Activated CD4-positive, alpha-beta memory T cell treated with anti-CD3 and anti-CD28 coated beads, Interleukin-2, amount 10 ng/mL, durations not matched to agents 7 days and 5 days (primary cell): ENCODE measurements around the gene LDLRAD4. TPM values are rescaled to one million over a fixed set of nuclear protein-coding genes. Genes with fewer than 3 reads are reported as not detected.

Experiments
- CTCF ChIA-PET: fragments of 350-600 bp; sonication (Branson Sonifier 250); formaldehyde crosslinking; loops from one replicate; lab custom pipeline; 2021; ENCODE audit warnings: antibody characterized with exemption, inconsistent platforms; lab: Charles Lee
- POLR2A ChIA-PET: fragments of 350-600 bp; sonication (Branson Sonifier 250); formaldehyde crosslinking; loops from one replicate; lab custom pipeline; 2021; ENCODE audit warnings: antibody characterized with exemption; lab: Charles Lee
- DNase-seq: peaks from one replicate; pipeline ENCODE4 v3.0.0-alpha.2; 2020
- H3K27ac Mint-ChIP-seq: one replicate; pipeline ENCODE4 v1.8.0; 2021; ENCODE audit warnings: mild to moderate bottlenecking, mixed read lengths
- H3K27me3 Mint-ChIP-seq: one replicate; pipeline ENCODE4 v1.8.0; 2021; ENCODE audit warnings: mixed read lengths
- H3K36me3 Mint-ChIP-seq: one replicate; pipeline ENCODE4 v1.8.0; 2021; ENCODE audit warnings: low read depth, mixed read lengths
- H3K4me1 Mint-ChIP-seq: one replicate; pipeline ENCODE4 v1.8.0; 2021; ENCODE audit warnings: mixed read lengths
- H3K4me3 Mint-ChIP-seq: one replicate; pipeline ENCODE4 v1.8.0; 2021; ENCODE audit warnings: mild to moderate bottlenecking, mixed read lengths
- H3K9me3 Mint-ChIP-seq: one replicate; pipeline ENCODE4 v1.8.0; 2021; ENCODE audit warnings: mixed read lengths
- total RNA-seq, 2 experiments: library from RNA; stranded (reverse); gene quantifications; one replicate each; pipeline ENCODE4 v1.2.3, GENCODE V29; 2021

The LDLRAD4 gene
- total RNA-seq, 2 experiments from 2014 or later = 19.1 to 22.4 TPM

GRCh38 chr18:13583576-13584550 is 365.3 kb downstream of the LDLRAD4 start:
- Mint-ChIP-seq H3K9me3 (no peaks in the 10 kb centered on the region), H3K36me3 (peaks cover 8% of the 10 kb centered on the region), H3K4me3 (no peak overlapping the region), H3K4me1 (peaks cover 61% of the 10 kb centered on the region), H3K27me3 (no peaks in the 10 kb centered on the region), H3K27ac (no peak overlapping the region)
- DNase-seq = no peak
- POLR2A ChIA-PET = interaction anchor here (4.4 to 7.8 kb wide), 2 partner anchors 26 to 30 kb away, joined by 27 to 76 read pairs; no protein-coding TSS in a partner anchor
- CTCF ChIA-PET = no interaction called here

GRCh38 chr18:13584825-13585224 is 366.3 kb downstream of the LDLRAD4 start:
- H3K4me1 Mint-ChIP-seq = peaks cover 63% of the 10 kb centered on the region
- POLR2A ChIA-PET = interaction anchor here (0.9 to 4.4 kb wide), 3 partner anchors 14 to 25 kb away, joined by 3 to 27 read pairs (median 6); no protein-coding TSS in a partner anchor
- H3K27ac Mint-ChIP-seq = no peak overlapping the region

GRCh38 chr18:13585379-13586153 is 367.0 kb downstream of the LDLRAD4 start:
- POLR2A ChIA-PET = interaction anchor here (0.6 to 4.4 kb wide), 7 partner anchors 8 to 573 kb away, joined by 3 to 27 read pairs (median 6); no protein-coding TSS in a partner anchor
- no peaks in the 10 kb centered on the region for H3K9me3 Mint-ChIP-seq
- peaks cover 8% of the 10 kb centered on the region for H3K36me3 Mint-ChIP-seq
- DNase-seq = no peak
- H3K4me1 Mint-ChIP-seq = peaks cover 62% of the 10 kb centered on the region
- CTCF ChIA-PET = interaction anchor here (0.8 to 1.1 kb wide), 3 partner anchors 18 to 28 kb away, joined by 3 to 4 read pairs (median 3); no protein-coding TSS in a partner anchor
- H3K4me3 Mint-ChIP-seq = no peak overlapping the region
- H3K27ac Mint-ChIP-seq = peak overlapping the region; percentile 1
- H3K27me3 Mint-ChIP-seq = no peaks in the 10 kb centered on the region

More at GRCh38 chr18:13584825-13585224, 366.3 kb downstream of the LDLRAD4 start:
- DNase-seq = no peak
- Mint-ChIP-seq H3K36me3 (peaks cover 8% of the 10 kb centered on the region), H3K27me3 (no peaks in the 10 kb centered on the region), H3K4me3 (no peak overlapping the region), H3K9me3 (no peaks in the 10 kb centered on the region)
- CTCF ChIA-PET = no interaction called here

GRCh38 chr18:13587001-13587400 is 368.4 kb downstream of the LDLRAD4 start:
- Mint-ChIP-seq H3K27me3 (no peaks in the 10 kb centered on the region), H3K4me1 (peaks cover 65% of the 10 kb centered on the region), H3K36me3 (peaks cover 8% of the 10 kb centered on the region), H3K4me3 (no peak overlapping the region), H3K27ac (peak overlapping the region; percentile 82), H3K9me3 (no peaks in the 10 kb centered on the region)
- DNase-seq = no peak
- CTCF ChIA-PET = interaction anchor here (0.6 to 2.2 kb wide), 2 partner anchors 11 to 26 kb away, joined by 3 to 10 read pairs; no protein-coding TSS in a partner anchor
- POLR2A ChIA-PET = interaction anchor here (1.3 to 4.4 kb wide), 4 partner anchors 10 to 25 kb away, joined by 5 to 27 read pairs (median 18); no protein-coding TSS in a partner anchor

- peaks cover 69% of the 10 kb centered on the region for H3K4me1 Mint-ChIP-seq
Measured at GRCh38 chr18:13587477-13587876, 368.9 kb downstream of the LDLRAD4 start.

GRCh38 chr18:13587937-13588336 is 369.4 kb downstream of the LDLRAD4 start:
- ChIA-PET POLR2A (interaction anchor here (1.2 to 4.4 kb wide), 4 partner anchors 11 to 25 kb away, joined by 4 to 27 read pairs (median 14); no protein-coding TSS in a partner anchor), CTCF (interaction anchor here (0.9 to 2.2 kb wide), 2 partner anchors 20 to 25 kb away, joined by 3 to 10 read pairs; no protein-coding TSS in a partner anchor)
- peak overlapping the region; percentile 82 for H3K27ac Mint-ChIP-seq
- peaks cover 69% of the 10 kb centered on the region for H3K4me1 Mint-ChIP-seq
- H3K36me3 Mint-ChIP-seq = peaks cover 8% of the 10 kb centered on the region
- H3K9me3 Mint-ChIP-seq = no peaks in the 10 kb centered on the region
- no peak overlapping the region for H3K4me3 Mint-ChIP-seq
- H3K27me3 Mint-ChIP-seq = no peaks in the 10 kb centered on the region
- DNase-seq = no peak

More at GRCh38 chr18:13587477-13587876, 368.9 kb downstream of the LDLRAD4 start:
- no peak for DNase-seq
- H3K9me3 Mint-ChIP-seq = no peaks in the 10 kb centered on the region
- POLR2A ChIA-PET = interaction anchor here (1.2 to 4.4 kb wide), 5 partner anchors 10 to 25 kb away, joined by 4 to 27 read pairs (median 12); no protein-coding TSS in a partner anchor
- no peaks in the 10 kb centered on the region for H3K27me3 Mint-ChIP-seq
- H3K27ac Mint-ChIP-seq = peak overlapping the region; percentile 82
- no peak overlapping the region for H3K4me3 Mint-ChIP-seq
- peaks cover 8% of the 10 kb centered on the region for H3K36me3 Mint-ChIP-seq
- CTCF ChIA-PET = interaction anchor here (0.9 to 2.2 kb wide), 2 partner anchors 20 to 26 kb away, joined by 3 to 10 read pairs; no protein-coding TSS in a partner anchor

- no peak for DNase-seq
- ChIA-PET CTCF (interaction anchor here (2.2 kb wide), 1 partner anchor 24 kb away, joined by 10 read pairs; no protein-coding TSS in a partner anchor), POLR2A (interaction anchor here (1.0 kb wide), 2 partner anchors 19 to 23 kb away, joined by 3 to 4 read pairs; no protein-coding TSS in a partner anchor)
- peaks cover 2% of the 10 kb centered on the region for H3K9me3 Mint-ChIP-seq
- H3K27me3 Mint-ChIP-seq = no peaks in the 10 kb centered on the region
- peaks cover 15% of the 10 kb centered on the region for H3K36me3 Mint-ChIP-seq
- H3K27ac Mint-ChIP-seq = peak overlapping the region; percentile 14
- peaks cover 66% of the 10 kb centered on the region for H3K4me1 Mint-ChIP-seq
- no peak overlapping the region for H3K4me3 Mint-ChIP-seq
Measured at GRCh38 chr18:13589316-13589715, 370.8 kb downstream of the LDLRAD4 start.

GRCh38 chr18:13589943-13590342 is 371.4 kb downstream of the LDLRAD4 start:
- peaks cover 4% of the 10 kb centered on the region for H3K9me3 Mint-ChIP-seq
- ChIA-PET CTCF (no interaction called here), POLR2A (interaction anchor here (1.2 kb wide), 1 partner anchor 8 kb away, joined by 3 read pairs; no protein-coding TSS in a partner anchor)
- H3K27ac Mint-ChIP-seq = no peak overlapping the region
- peaks cover 18% of the 10 kb centered on the region for H3K36me3 Mint-ChIP-seq
- peaks cover 64% of the 10 kb centered on the region for H3K4me1 Mint-ChIP-seq
- no peak for DNase-seq
- no peaks in the 10 kb centered on the region for H3K27me3 Mint-ChIP-seq
- H3K4me3 Mint-ChIP-seq = no peak overlapping the region

GRCh38 chr18:13592246-13592645 is 373.7 kb downstream of the LDLRAD4 start:
- peaks cover 34% of the 10 kb centered on the region for H3K36me3 Mint-ChIP-seq
- CTCF ChIA-PET = no interaction called here
- peaks cover 26% of the 10 kb centered on the region for H3K9me3 Mint-ChIP-seq
- POLR2A ChIA-PET = no interaction called here
- H3K27me3 Mint-ChIP-seq = no peaks in the 10 kb centered on the region
- H3K27ac Mint-ChIP-seq = no peak overlapping the region
- DNase-seq = no peak
- H3K4me3 Mint-ChIP-seq = no peak overlapping the region
- H3K4me1 Mint-ChIP-seq = peaks cover 43% of the 10 kb centered on the region

GRCh38 chr18:13594551-13594950 is 376.0 kb downstream of the LDLRAD4 start:
- no peak for DNase-seq
- H3K9me3 Mint-ChIP-seq = peaks cover 43% of the 10 kb centered on the region
- CTCF ChIA-PET = interaction anchor here (1.1 kb wide), 1 partner anchor 378 kb away, joined by 3 read pairs; no protein-coding TSS in a partner anchor
- peaks cover 28% of the 10 kb centered on the region for H3K4me1 Mint-ChIP-seq
- no peaks in the 10 kb centered on the region for H3K27me3 Mint-ChIP-seq
- no peak overlapping the region for H3K27ac Mint-ChIP-seq
- POLR2A ChIA-PET = no interaction called here
- H3K36me3 Mint-ChIP-seq = peaks cover 50% of the 10 kb centered on the region
- H3K4me3 Mint-ChIP-seq = no peak overlapping the region

- Mint-ChIP-seq H3K27ac (no peak overlapping the region), H3K4me3 (no peak overlapping the region), H3K4me1 (peaks cover 8% of the 10 kb centered on the region), H3K9me3 (peaks cover 43% of the 10 kb centered on the region), H3K36me3 (peaks cover 60% of the 10 kb centered on the region), H3K27me3 (no peaks in the 10 kb centered on the region)
- ChIA-PET CTCF (interaction anchor here (1.0 to 1.1 kb wide), 2 partner anchors 10 to 11 kb away, joined by 3 to 4 read pairs; no protein-coding TSS in a partner anchor), POLR2A (interaction anchor here (1.2 to 1.7 kb wide), 2 partner anchors 12 to 16 kb away, joined by 4 to 10 read pairs; no protein-coding TSS in a partner anchor)
- DNase-seq = no peak
Measured at GRCh38 chr18:13597068-13597467, 378.5 kb downstream of the LDLRAD4 start.

- no peak overlapping the region for H3K4me3 Mint-ChIP-seq
- H3K27ac Mint-ChIP-seq = no peak overlapping the region
- ChIA-PET CTCF (no interaction called here), POLR2A (interaction anchor here (1.7 kb wide), 1 partner anchor 14 kb away, joined by 10 read pairs; no protein-coding TSS in a partner anchor)
- peaks cover 43% of the 10 kb centered on the region for H3K9me3 Mint-ChIP-seq
- peaks cover 5% of the 10 kb centered on the region for H3K4me1 Mint-ChIP-seq
- no peaks in the 10 kb centered on the region for H3K27me3 Mint-ChIP-seq
- H3K36me3 Mint-ChIP-seq = peaks cover 59% of the 10 kb centered on the region
- no peak for DNase-seq
Measured at GRCh38 chr18:13598591-13598990, 380.0 kb downstream of the LDLRAD4 start.
